Ovary (tissue), 3 donors: ENCODE measurements around the gene ARR3.

Experiments used
- POLR2A ChIP-seq: fragments of 450-650 bp; IDR thresholded peaks from one replicate; pipeline ENCODE4 v1.6.1; 2017; ENCODE audit warnings: antibody characterized with exemption, mild to moderate bottlenecking, moderate library complexity
- TF ChIP-seq, protein P1 (sequence below), 3 donors: fragments of 450-650 bp in 2 of 3; fragments of 200-600 bp in 1 of 3; IDR thresholded peaks; one replicate each; pipeline versions ENCODE4 v1.5.1 to v1.8.0; 2016 to 2022; ENCODE audit warnings: antibody characterized with exemption in 3 of 3, mild to moderate bottlenecking in 1 of 3
- donor health status: DM: no; HTN: no; CAD: no.

DNA sequence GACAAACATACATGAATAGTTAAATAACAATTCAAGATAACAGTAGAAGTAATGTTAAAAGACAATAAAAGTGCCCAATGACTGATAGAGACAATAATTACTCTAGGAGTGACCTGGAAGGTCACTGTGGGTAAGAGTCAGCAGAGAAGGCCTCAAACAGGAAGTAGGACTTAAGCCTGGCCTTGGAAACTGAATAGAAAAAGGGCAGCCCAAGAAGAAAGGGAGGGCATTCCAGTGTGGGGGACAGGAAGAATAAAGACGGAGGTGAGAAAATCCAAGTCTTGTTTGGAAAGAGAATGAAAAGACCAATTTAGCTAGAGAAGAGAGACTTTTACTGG, 14.1 kb upstream of the ARR3 start:
- no peak for TF ChIP-seq POLR2A
- TF ChIP-seq, protein P1, sequence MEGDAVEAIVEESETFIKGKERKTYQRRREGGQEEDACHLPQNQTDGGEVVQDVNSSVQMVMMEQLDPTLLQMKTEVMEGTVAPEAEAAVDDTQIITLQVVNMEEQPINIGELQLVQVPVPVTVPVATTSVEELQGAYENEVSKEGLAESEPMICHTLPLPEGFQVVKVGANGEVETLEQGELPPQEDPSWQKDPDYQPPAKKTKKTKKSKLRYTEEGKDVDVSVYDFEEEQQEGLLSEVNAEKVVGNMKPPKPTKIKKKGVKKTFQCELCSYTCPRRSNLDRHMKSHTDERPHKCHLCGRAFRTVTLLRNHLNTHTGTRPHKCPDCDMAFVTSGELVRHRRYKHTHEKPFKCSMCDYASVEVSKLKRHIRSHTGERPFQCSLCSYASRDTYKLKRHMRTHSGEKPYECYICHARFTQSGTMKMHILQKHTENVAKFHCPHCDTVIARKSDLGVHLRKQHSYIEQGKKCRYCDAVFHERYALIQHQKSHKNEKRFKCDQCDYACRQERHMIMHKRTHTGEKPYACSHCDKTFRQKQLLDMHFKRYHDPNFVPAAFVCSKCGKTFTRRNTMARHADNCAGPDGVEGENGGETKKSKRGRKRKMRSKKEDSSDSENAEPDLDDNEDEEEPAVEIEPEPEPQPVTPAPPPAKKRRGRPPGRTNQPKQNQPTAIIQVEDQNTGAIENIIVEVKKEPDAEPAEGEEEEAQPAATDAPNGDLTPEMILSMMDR (IDR thresholded peaks at IDR 0.05), result no peak
